ENCODE data around the gene ITGA11.

GRCh38 chr15:68275165-68275746 lies 156.7 kb downstream of the ITGA11 start:
- TF ChIP-seq CTCF (IDR thresholded peaks at IDR 0.05) (no peak), POLR2AphosphoS5 (IDR thresholded peaks at IDR 0.05) (no peak), POLR2A (IDR thresholded peaks at IDR 0.05; ENCODE audit: low read depth) (no peak)
